H7 (cell line): ENCODE data around the gene RINT1. TPM values are rescaled to one million over a fixed set of nuclear protein-coding genes. Genes with fewer than 3 reads are reported as not detected.
"Not testable (repeated sequence)": the region's sequence is repeated elsewhere in the genome, so short reads cannot be mapped to it uniquely, and the experiment has no call there.

Source experiments
- DNase-seq: peaks from one replicate; pipeline ENCODE4 v3.0.0; 2012
- H3K27me3 ChIP-seq: 2 replicates; pipeline ENCODE4 v1.6.0; 2011; ENCODE audit warnings: mild to moderate bottlenecking, low read length; ENCODE audit not compliant: control insufficient read depth, insufficient read depth
- H3K36me3 ChIP-seq: replicated peaks from 2 replicates; pipeline ENCODE4 v1.5.1; 2011; ENCODE audit warnings: low read length; ENCODE audit not compliant: control insufficient read depth, insufficient read depth
- H3K4me3 ChIP-seq: 2 replicates; pipeline ENCODE4 v1.5.1; 2011; ENCODE audit warnings: low read depth, mild to moderate bottlenecking, control low read depth, low read length, moderate library complexity; ENCODE audit not compliant: insufficient read depth
- total RNA-seq: library from RNA; depleted of rRNA; stranded (reverse); fragments of >200 nt; shearing (Covaris generic); gene quantifications from 2 replicates; pipeline ENCODE4 v1.2.3, GENCODE V29; 2014

RINT1 gene
- total RNA-seq, 1 experiment from 2014 or later, result 5.9 TPM

- H3K36me3 ChIP-seq, result peaks cover 1% of the 10 kb centered on the region
- no peaks in the 10 kb centered on the region for H3K27me3 ChIP-seq
- peak overlapping the region; percentile 87 for H3K4me3 ChIP-seq
- DNase-seq, result no peak
These were observed 10.8 kb upstream of the RINT1 start for GRCh38 chr7:105521027-105521716.

- H3K4me3 ChIP-seq, result peak within 1 kb of the TSS; percentile 87
- H3K36me3 ChIP-seq, result peaks cover 1% of the 10 kb centered on the region; the same call in 1 of the 2 replicates
- H3K27me3 ChIP-seq, result no peaks in the 10 kb centered on the region
- peak; percentile 98 for DNase-seq
These were observed 10.1 kb upstream of the RINT1 start, which contains the start of gene PUS7 for GRCh38 chr7:105521717-105522463. TSS of gene PUS7 (minus strand) at chr7:105522271. CDS start at chr7:105508512, 13,759 bp downstream.

- not testable (repeated sequence) for DNase-seq, H3K4me3 ChIP-seq, H3K36me3 ChIP-seq, H3K27me3 ChIP-seq
These were observed 7.6 kb upstream of the RINT1 start for GRCh38 chr7:105524423-105524822.

GRCh38 chr7:105524840-105525239, 7.2 kb upstream of the RINT1 start:
- DNase-seq, result no peak
- Histone ChIP-seq H3K4me3 (no peak overlapping the region), H3K27me3 (no peaks in the 10 kb centered on the region), H3K36me3 (no peaks in the 10 kb centered on the region)

GRCh38 chr7:105527737-105528136, 4.3 kb upstream of the RINT1 start:
- DNase-seq, H3K4me3 ChIP-seq, H3K36me3 ChIP-seq, H3K27me3 ChIP-seq: not testable (repeated sequence)

- no peaks in the 10 kb centered on the region for H3K36me3 ChIP-seq
- H3K27me3 ChIP-seq, result no peaks in the 10 kb centered on the region
- DNase-seq, result no peak
- no peak overlapping the region for H3K4me3 ChIP-seq
These were observed 1.9 kb upstream of the RINT1 start for GRCh38 chr7:105530126-105530525.

- DNase-seq, result no peak
- Histone ChIP-seq H3K27me3 (no peaks in the 10 kb centered on the region), H3K36me3 (0 out of 2 replicates have a peak, but pooled peaks cover 1% of the 10 kb centered on the region), H3K4me3 (no peak overlapping the region)
These were observed 1.5 kb upstream of the RINT1 start for GRCh38 chr7:105530546-105530945.

- H3K4me3 ChIP-seq, result peak overlapping the region; percentile 92
- peak; percentile 18 for DNase-seq
- peaks cover 3% of the 10 kb centered on the region; the same call in 1 of the 2 replicates for H3K36me3 ChIP-seq
- H3K27me3 ChIP-seq, result no peaks in the 10 kb centered on the region
These were observed 884 bp downstream of the RINT1 start for GRCh38 chr7:105532709-105533460.

GRCh38 chr7:105538339-105538738, 6.3 kb downstream of the RINT1 start:
- H3K4me3 ChIP-seq, result no peak overlapping the region
- H3K27me3 ChIP-seq, result no peaks in the 10 kb centered on the region
- H3K36me3 ChIP-seq, result peaks cover 12% of the 10 kb centered on the region
- DNase-seq, result no peak

GRCh38 chr7:105559926-105560325, 27.9 kb downstream of the RINT1 start:
- no peak overlapping the region for H3K4me3 ChIP-seq
- DNase-seq, result no peak
- peaks cover under 1% of the 10 kb centered on the region for H3K36me3 ChIP-seq
- no peaks in the 10 kb centered on the region for H3K27me3 ChIP-seq

GRCh38 chr7:105565190-105565589, 33.2 kb downstream of the RINT1 start:
- Histone ChIP-seq H3K36me3 (peaks cover 5% of the 10 kb centered on the region), H3K4me3 (no peak overlapping the region), H3K27me3 (no peaks in the 10 kb centered on the region)
- no peak for DNase-seq

- Histone ChIP-seq H3K4me3 (no peak overlapping the region), H3K27me3 (no peaks in the 10 kb centered on the region), H3K36me3 (peaks cover 5% of the 10 kb centered on the region)
- no peak for DNase-seq
These were observed 35.0 kb downstream of the RINT1 start for GRCh38 chr7:105567024-105567423.

- H3K36me3 ChIP-seq, result peaks cover 5% of the 10 kb centered on the region
- H3K4me3 ChIP-seq, result no peak overlapping the region
- no peaks in the 10 kb centered on the region for H3K27me3 ChIP-seq
- DNase-seq, result no peak
These were observed 35.8 kb downstream of the RINT1 start for GRCh38 chr7:105567821-105568220.

GRCh38 chr7:105571891-105572290, 39.9 kb downstream of the RINT1 start:
- Histone ChIP-seq H3K36me3 (peaks cover 2% of the 10 kb centered on the region), H3K4me3 (no peak overlapping the region), H3K27me3 (no peaks in the 10 kb centered on the region)
- DNase-seq, result no peak
